A673 (cell line): ENCODE measurements around the gene ERBIN. TPM values are rescaled to one million over a fixed set of nuclear protein-coding genes. Genes with fewer than 3 reads are reported as not detected.

Source experiments
- BruUV-seq: library from RNA; stranded (reverse); fragments of 400-500 nt; replicated peaks from 2 replicates; lab custom pipeline; 2021; lab: Mats Ljungman, UMichigan
- CTCF ChIA-PET: fragments of 300-600 bp; sonication (Branson Sonifier 250); formaldehyde crosslinking; loops from one replicate; lab custom pipeline; 2022; ENCODE audit warnings: antibody characterized with exemption; lab: Charles Lee
- POLR2A ChIA-PET: fragments of 300-600 bp; sonication (Branson Sonifier 250); formaldehyde crosslinking; loops from one replicate; lab custom pipeline; 2022; ENCODE audit warnings: antibody characterized with exemption; ENCODE audit not compliant: low non-redundant PET; lab: Charles Lee
- DNase-seq: peaks from one replicate; pipeline ENCODE4 v3.0.0-alpha.2; 2015; ENCODE audit warnings: low spot score
- H3K27ac ChIP-seq: fragments of 200-600 bp; sonication (generic); 2 replicates; pipeline ENCODE4 v1.5.1; 2016; ENCODE audit warnings: mixed run types, low read depth, mild to moderate bottlenecking, mixed read lengths, antibody characterized with exemption, low read length; ENCODE audit not compliant: poor library complexity, severe bottlenecking
- H3K27me3 ChIP-seq: fragments of 200-600 bp; sonication (generic); replicated peaks from 2 replicates; pipeline ENCODE4 v1.6.1; 2017; ENCODE audit warnings: mixed run types, low read depth, mild to moderate bottlenecking, mixed read lengths, antibody characterized with exemption, low read length; ENCODE audit not compliant: insufficient read depth, poor library complexity
- H3K36me3 ChIP-seq: fragments of 200-600 bp; sonication (generic); 2 replicates; pipeline ENCODE4 v1.6.1; 2016; ENCODE audit warnings: mixed run types, mild to moderate bottlenecking, mixed read lengths, antibody characterized with exemption, low read length; ENCODE audit not compliant: insufficient read depth, poor library complexity, severe bottlenecking
- H3K4me1 ChIP-seq: fragments of 200-600 bp; sonication (generic); 2 replicates; pipeline ENCODE4 v1.6.1; 2017; ENCODE audit warnings: mixed run types, mild to moderate bottlenecking, mixed read lengths, antibody characterized with exemption, low read length; ENCODE audit not compliant: insufficient read depth, poor library complexity, severe bottlenecking
- H3K4me3 ChIP-seq: fragments of 200-600 bp; sonication (generic); 2 replicates; pipeline ENCODE4 v1.5.1; 2016; ENCODE audit warnings: low read depth, mixed run types, mild to moderate bottlenecking, mixed read lengths, low read length; ENCODE audit not compliant: poor library complexity, severe bottlenecking
- H3K9me3 ChIP-seq: fragments of 200-600 bp; sonication (generic); 2 replicates; pipeline ENCODE4 v1.6.1; 2016; ENCODE audit warnings: mixed run types, low read depth, mild to moderate bottlenecking, mixed read lengths, antibody characterized with exemption, low read length; ENCODE audit not compliant: poor library complexity, severe bottlenecking
- EZH2 ChIP-seq: fragments of 200-600 bp; sonication (generic); IDR thresholded peaks from 2 replicates; pipeline ENCODE4 v1.6.1; 2017; ENCODE audit warnings: borderline replicate concordance, low read depth, mild to moderate bottlenecking, mixed read lengths, antibody characterized with exemption, low read length; ENCODE audit not compliant: poor library complexity, severe bottlenecking
- intact Hi-C: fragments of 100-400 bp; cut with micrococcal nuclease; formaldehyde crosslinking; loops from one replicate; pipeline ENCODE4 v1.10.0; 2022; ENCODE audit not compliant: unreplicated experiment
- total RNA-seq: library from RNA; stranded (reverse); gene quantifications from 2 replicates; pipeline ENCODE4 v1.2.3, GENCODE V29; 2021
- TF ChIP-seq, protein P1 (sequence below): fragments of 300-800, 200-600 bp; sonication (generic); conservative IDR thresholded peaks from 2 replicates; pipeline ENCODE4 v1.5.1; 2017; ENCODE audit warnings: low read depth, mild to moderate bottlenecking, antibody characterized with exemption, low read length, moderate library complexity, mixed read lengths

Gene ERBIN
- total RNA-seq, 1 experiment from 2014 or later: 47.5 TPM

DNA sequence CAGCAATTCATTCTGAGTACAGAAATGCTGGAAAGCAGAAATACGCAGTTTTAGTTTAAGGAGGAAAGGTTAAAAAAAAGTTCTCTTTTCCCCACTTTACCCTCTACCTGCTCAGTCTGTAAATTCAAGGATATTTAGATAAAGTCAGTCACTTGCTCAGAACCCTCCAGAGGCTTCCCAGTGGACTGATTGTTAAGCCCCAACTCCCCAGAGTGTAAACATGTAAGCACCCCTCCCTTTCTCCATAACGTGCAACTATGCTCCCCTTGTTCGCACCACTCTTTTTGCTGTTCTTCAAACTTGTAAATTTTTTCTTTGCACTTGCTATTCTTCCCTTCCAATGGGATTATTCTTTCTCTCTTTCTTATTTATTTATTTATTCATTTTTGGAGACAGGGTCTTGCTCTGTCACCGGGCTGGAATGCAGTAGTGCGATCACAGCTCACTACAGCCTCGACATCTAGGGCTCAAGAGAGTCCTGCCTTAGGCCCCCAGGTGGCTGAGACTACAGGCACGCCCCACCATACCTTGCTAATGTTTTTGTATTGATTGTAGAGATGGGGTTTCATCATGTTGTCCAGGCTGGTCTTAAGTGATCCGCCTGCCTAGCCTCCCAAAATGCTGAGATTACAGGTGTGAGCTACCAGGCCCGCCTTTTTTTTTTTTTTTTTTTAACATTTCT, 32.5 kb upstream of the ERBIN start:
- CTCF ChIA-PET: no interaction called here
- POLR2A ChIA-PET: no interaction called here

DNA sequence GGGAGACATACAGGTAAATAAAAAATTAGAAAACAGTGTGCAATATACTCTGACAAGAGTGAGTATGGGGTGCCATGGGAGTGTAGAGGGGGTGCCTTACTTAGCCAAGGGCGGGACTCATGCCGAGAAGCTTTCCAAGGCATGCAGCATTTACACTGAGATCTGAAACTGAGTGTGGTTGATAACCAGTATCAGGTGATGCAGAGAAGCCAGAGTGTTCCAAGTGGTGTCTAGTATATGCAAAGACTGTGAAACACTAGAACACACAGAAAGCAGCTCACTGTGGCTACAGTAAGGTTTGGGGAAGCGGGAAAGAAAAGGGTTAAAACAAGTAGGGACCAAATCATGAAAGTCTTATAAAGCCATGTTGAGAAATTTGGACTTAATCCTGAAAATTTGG, 30.5 kb upstream of the ERBIN start:
- CTCF ChIA-PET: no interaction called here
- intact Hi-C loops: no loop called here

More for the DNA sequence above, 32.5 kb upstream of the ERBIN start:
- intact Hi-C loops: no loop called here
- Histone ChIP-seq H3K36me3 (no peaks in the 10 kb centered on the region), H3K4me3 (no peak overlapping the region), H3K27me3 (no peaks in the 10 kb centered on the region), H3K27ac (no peak overlapping the region), H3K9me3 (no peaks in the 10 kb centered on the region), H3K4me1 (no peaks in the 10 kb centered on the region)
- DNase-seq: no peak
- no peak for TF ChIP-seq EZH2
- no TSS peak for BruUV-seq

GRCh38 chr5:65900746-65901145, 25.6 kb upstream of the ERBIN start:
- POLR2A ChIA-PET: no interaction called here
- Histone ChIP-seq H3K4me3 (no peak overlapping the region), H3K9me3 (no peaks in the 10 kb centered on the region), H3K36me3 (no peaks in the 10 kb centered on the region), H3K27me3 (no peaks in the 10 kb centered on the region), H3K4me1 (no peaks in the 10 kb centered on the region), H3K27ac (no peak overlapping the region)
- BruUV-seq: no TSS peak
- TF ChIP-seq EZH2: no peak
- TF ChIP-seq, protein P1, sequence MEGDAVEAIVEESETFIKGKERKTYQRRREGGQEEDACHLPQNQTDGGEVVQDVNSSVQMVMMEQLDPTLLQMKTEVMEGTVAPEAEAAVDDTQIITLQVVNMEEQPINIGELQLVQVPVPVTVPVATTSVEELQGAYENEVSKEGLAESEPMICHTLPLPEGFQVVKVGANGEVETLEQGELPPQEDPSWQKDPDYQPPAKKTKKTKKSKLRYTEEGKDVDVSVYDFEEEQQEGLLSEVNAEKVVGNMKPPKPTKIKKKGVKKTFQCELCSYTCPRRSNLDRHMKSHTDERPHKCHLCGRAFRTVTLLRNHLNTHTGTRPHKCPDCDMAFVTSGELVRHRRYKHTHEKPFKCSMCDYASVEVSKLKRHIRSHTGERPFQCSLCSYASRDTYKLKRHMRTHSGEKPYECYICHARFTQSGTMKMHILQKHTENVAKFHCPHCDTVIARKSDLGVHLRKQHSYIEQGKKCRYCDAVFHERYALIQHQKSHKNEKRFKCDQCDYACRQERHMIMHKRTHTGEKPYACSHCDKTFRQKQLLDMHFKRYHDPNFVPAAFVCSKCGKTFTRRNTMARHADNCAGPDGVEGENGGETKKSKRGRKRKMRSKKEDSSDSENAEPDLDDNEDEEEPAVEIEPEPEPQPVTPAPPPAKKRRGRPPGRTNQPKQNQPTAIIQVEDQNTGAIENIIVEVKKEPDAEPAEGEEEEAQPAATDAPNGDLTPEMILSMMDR: no peak
- no peak for DNase-seq
- CTCF ChIA-PET: no interaction called here
- intact Hi-C loops: no loop called here

More for the DNA sequence above, 30.5 kb upstream of the ERBIN start:
- BruUV-seq: no TSS peak
- no peaks in the 10 kb centered on the region for H3K36me3 ChIP-seq
- H3K4me3 ChIP-seq: no peak overlapping the region
- TF ChIP-seq EZH2: no peak
- TF ChIP-seq, protein P1: no peak
- H3K27ac ChIP-seq: no peak overlapping the region
- H3K4me1 ChIP-seq: no peaks in the 10 kb centered on the region
- POLR2A ChIA-PET: no interaction called here
- H3K27me3 ChIP-seq: no peaks in the 10 kb centered on the region
- no peaks in the 10 kb centered on the region for H3K9me3 ChIP-seq
- DNase-seq: no peak

- ChIA-PET POLR2A (no interaction called here), CTCF (no interaction called here)
- H3K36me3 ChIP-seq: no peaks in the 10 kb centered on the region
- DNase-seq: no peak
- no peaks in the 10 kb centered on the region for H3K27me3 ChIP-seq
- no peak overlapping the region for H3K27ac ChIP-seq
- H3K4me1 ChIP-seq: peaks cover 4% of the 10 kb centered on the region
- no TSS peak for BruUV-seq
- no peak for TF ChIP-seq EZH2
- TF ChIP-seq, protein P1: no peak
- no peak overlapping the region for H3K4me3 ChIP-seq
- no peaks in the 10 kb centered on the region for H3K9me3 ChIP-seq
- intact Hi-C loops: no loop called here
Observed at GRCh38 chr5:65902104-65902503, 24.3 kb upstream of the ERBIN start.
